OCI-LY7 (cell line): ENCODE data around the gene DOCK1.

ENCODE experiments used
- CTCF ChIP-seq: fragments of 200-600 bp; sonication (generic); conservative IDR thresholded peaks from 2 replicates; pipeline ENCODE4 v1.5.1; 2014; ENCODE audit warnings: mild to moderate bottlenecking, antibody characterized with exemption, low read length, moderate library complexity, mixed read lengths
- EZH2phosphoT487 ChIP-seq: fragments of 200-600 bp; sonication (generic); IDR thresholded peaks from 2 replicates; pipeline ENCODE4 v1.6.1; 2018; ENCODE audit warnings: low read depth, borderline replicate concordance, mild to moderate bottlenecking, mixed run types, antibody characterized with exemption, low read length, moderate library complexity, mixed read lengths

- TF ChIP-seq CTCF (no peak), EZH2phosphoT487 (no peak)
These were observed 349.0 kb downstream of the DOCK1 start for GRCh38 chr10:127254276-127254675.
